HL-60 (cell line): ENCODE measurements around the gene GMPR.

Experiments used
- CTCF ChIP-seq: IDR thresholded peaks from one replicate; pipeline ENCODE4 v1.5.1; 2011; ENCODE audit warnings: low read length, control low read depth, inconsistent platforms; ENCODE audit not compliant: insufficient read depth
- REST ChIP-seq: IDR thresholded peaks from 2 replicates; pipeline ENCODE4 v1.6.1; 2012; ENCODE audit warnings: low read depth; ENCODE audit not compliant: insufficient replicate concordance
- SPI1 ChIP-seq: IDR thresholded peaks from 2 replicates; pipeline ENCODE4 v1.6.1; 2012; ENCODE audit warnings: low read depth, mild to moderate bottlenecking, borderline replicate concordance

- no peak for TF ChIP-seq REST
- TF ChIP-seq CTCF = no peak
- TF ChIP-seq SPI1 = no peak
Observed at GRCh38 chr6:16236631-16237199, 1.7 kb upstream of the GMPR start.
